ENCODE results near the gene CHID1. TPM values are rescaled to one million over a fixed set of nuclear protein-coding genes. Genes with fewer than 3 reads are reported as not detected.

The CHID1 gene
- total and polyA plus RNA-seq, 2 of the 8 experiments (the other 6 are each of a cell fraction or from before 2014, with no cell fraction given): 81.2 to 88.5 TPM

GRCh38 chr11:839280-839623 is 71.4 kb downstream of the CHID1 start (continued):
- TF ChIP-seq CBX5 (IDR thresholded peaks at IDR 0.05; ENCODE audit: low read depth, low read length) (no peak), SIX5 (IDR thresholded peaks at IDR 0.05; ENCODE audit: low read depth, low read length) (no peak), SP4 (IDR thresholded peaks at IDR 0.05; ENCODE audit: low read length) (no peak), CHD2 (IDR thresholded peaks at IDR 0.05; ENCODE audit: low read length) (no peak), FOSL1 (IDR thresholded peaks at IDR 0.05; ENCODE audit: insufficient read depth, low read depth, low read length) (no peak), CREB1 (IDR thresholded peaks at IDR 0.05) (no peak), ATF2 (IDR thresholded peaks at IDR 0.05; ENCODE audit: low read length) (no peak), KDM5A (IDR thresholded peaks at IDR 0.05; ENCODE audit: low read length) (no peak), RAD21 (IDR thresholded peaks at IDR 0.05 in 1 of 2, conservative IDR thresholded peaks at IDR 0.05 in 1 of 2; ENCODE audit: low read depth in 2 of 2, low read length in 2 of 2) (no peak)
